GM12878 (cell line): ENCODE results near the gene PIEZO2. TPM values are rescaled to one million over a fixed set of nuclear protein-coding genes. Genes with fewer than 3 reads are reported as not detected.

ENCODE experiments used
- ATAC-seq: fragments of 200-7000 bp; cut with Tn5 transposase; 3 replicates; pipeline ENCODE4 v1.9.1; 2020; ENCODE audit warnings: mild to moderate bottlenecking, moderate library complexity
- BruUV-seq: library from RNA; stranded (reverse); fragments of 400-500 nt; replicated peaks from 2 replicates; lab custom pipeline; 2021; lab: Mats Ljungman, UMichigan
- CTCF ChIA-PET: fragments of 300-600 bp; sonication (Branson Sonifier 250); formaldehyde crosslinking; extraction: SDS; loops from one replicate; lab custom pipeline; 2021; ENCODE audit warnings: inconsistent platforms; lab: Yijun Ruan, JAX
- POLR2A ChIA-PET: fragments of 350-600 bp; formaldehyde crosslinking; extraction: SDS; loops from one replicate; lab custom pipeline; 2021; ENCODE audit warnings: inconsistent platforms; lab: Charles Lee
- RAD21 ChIA-PET: fragments of 300-600 bp; sonication (Branson Sonifier 250); formaldehyde crosslinking; loops from one replicate; lab custom pipeline; 2023; ENCODE audit warnings: antibody characterized with exemption; ENCODE audit not compliant: unreplicated experiment; lab: Charles Lee
- SMC1A ChIA-PET: fragments of 300-600 bp; sonication (Branson Sonifier 250); formaldehyde crosslinking; loops from one replicate; lab custom pipeline; 2023; ENCODE audit not compliant: unreplicated experiment, uncharacterized antibody; lab: Charles Lee
- DNase-seq: peaks from one replicate; pipeline ENCODE4 v3.0.0-alpha.2; 2011; ENCODE audit warnings: low read depth, low spot score
- FAIRE-seq: peaks from 3 replicates; lab custom pipeline; 2011; peaks lifted over from hg19 to GRCh38; lab: Jason Lieb, UNC
- H2AFZ ChIP-seq: 2 replicates; pipeline ENCODE4 v1.6.0; 2011; ENCODE audit warnings: low read depth, low read length, control low read depth; ENCODE audit not compliant: control insufficient read depth
- H3K27ac ChIP-seq: 2 replicates; pipeline ENCODE4 v1.5.1; 2011; ENCODE audit warnings: control low read depth; ENCODE audit not compliant: control insufficient read depth, insufficient read depth
- H3K27me3 ChIP-seq, 2 experiments: replicated peaks in 1 of 2; 2 replicates each; pipeline versions ENCODE4 v1.6.0 to v1.6.1; 2011; ENCODE audit warnings: low read length in 1 of 2; ENCODE audit not compliant: control insufficient read depth in 2 of 2, insufficient read depth in 2 of 2
- H3K36me3 ChIP-seq, 2 experiments: 2 replicates each; pipeline ENCODE4 v1.5.1; 2011; ENCODE audit warnings: low read length in 1 of 2; ENCODE audit not compliant: control insufficient read depth in 2 of 2, insufficient read depth in 2 of 2
- H3K4me1 ChIP-seq: 2 replicates; pipeline ENCODE4 v1.6.1; 2011; ENCODE audit warnings: mild to moderate bottlenecking, low read length, moderate library complexity, mixed read lengths; ENCODE audit not compliant: control insufficient read depth, insufficient read depth
- H3K4me2 ChIP-seq: 2 replicates; pipeline ENCODE4 v1.6.0; 2011; ENCODE audit warnings: control low read depth; ENCODE audit not compliant: control insufficient read depth, insufficient read depth
- H3K4me3 ChIP-seq: fragments of 200-600 bp; sonication (generic); 2 replicates; pipeline ENCODE4 v1.5.1; 2016
- H3K79me2 ChIP-seq: 2 replicates; pipeline ENCODE4 v1.6.0; 2011; ENCODE audit warnings: low read length; ENCODE audit not compliant: control insufficient read depth, insufficient read depth
- H3K9ac ChIP-seq: 2 replicates; pipeline ENCODE4 v1.8.0; 2011; ENCODE audit warnings: low read length, control low read depth, mixed read lengths; ENCODE audit not compliant: control insufficient read depth, insufficient read depth
- H3K9me3 ChIP-seq: replicated peaks from 3 replicates; pipeline ENCODE4 v1.5.1; 2011; ENCODE audit warnings: mild to moderate bottlenecking, low read length; ENCODE audit not compliant: control insufficient read depth, insufficient read depth
- H4K20me1 ChIP-seq: 2 replicates; pipeline ENCODE4 v1.6.0; 2011; ENCODE audit not compliant: control insufficient read depth, insufficient read depth
- NR2F1 ChIP-seq: fragments of 450-650 bp; conservative IDR thresholded peaks from 2 replicates; pipeline ENCODE4 v1.6.1; 2017; ENCODE audit warnings: mild to moderate bottlenecking
- RAD21 ChIP-seq: IDR thresholded peaks from 2 replicates; pipeline ENCODE4 v1.6.1; 2011; ENCODE audit warnings: mild to moderate bottlenecking, low read depth, low read length, moderate library complexity; ENCODE audit not compliant: insufficient read depth
- SMC3 ChIP-seq: IDR thresholded peaks from 2 replicates; pipeline ENCODE4 v1.6.1; 2011; ENCODE audit warnings: low read length, improper control_type of control experiment, borderline replicate concordance
- SUPT20H ChIP-seq: IDR thresholded peaks from 2 replicates; pipeline ENCODE4 v1.6.1; 2011; ENCODE audit warnings: low read depth, mild to moderate bottlenecking, low read length, moderate library complexity, borderline replicate concordance; ENCODE audit not compliant: control insufficient read depth
- WGBS: methylation state at CpG from one replicate; pipeline ENCODE4 v1.1.6; 2016; ENCODE audit warnings: low lambda C conversion rate; ENCODE audit not compliant: insufficient replicate concordance, insufficient coverage; ENCODE audit errors: missing lambda C conversion rate; 5-methylcytosine and 5-hydroxymethylcytosine counted together
- in situ Hi-C: fragments of 300-500 bp; cut with MboI; formaldehyde crosslinking; loops from 9 replicates; pipeline ENCODE4 v1.14.3; 2018; ENCODE audit warnings: mixed read lengths
- intact Hi-C: fragments of 100-400 bp; cut with micrococcal nuclease; formaldehyde crosslinking; loops from one replicate; pipeline ENCODE4 v1.14.2; 2022; ENCODE audit not compliant: unreplicated experiment
- polyA plus RNA-seq, 11 experiments: library from polyadenylated mRNA; depleted of rRNA in 4 of 11; unstranded in 6 of 11; stranded (reverse) in 5 of 11; fragments of >200 nt; fragmentation: Nextera tagmentation in 4 of 11; fragmentation: Illumina TruSeq in 1 of 11; extraction: Ambion mirVana in 4 of 11; extraction: Trizol in 1 of 11; gene quantifications; 1 replicate in 1 of 11; 2 replicates in 10 of 11; pipeline versions ENCODE4 v1.2.1 to v1.2.3, GENCODE V29; 2011 to 2016; ENCODE audit warnings: inconsistent platforms in 2 of 11, missing spikeins in 2 of 11, low read depth in 1 of 11
- total RNA-seq, 4 experiments: library from RNA; depleted of rRNA in 3 of 4; stranded (reverse); fragments of >200 nt in 3 of 4; fragmentation: Illumina TruSeq in 1 of 4; extraction: Trizol in 1 of 4; gene quantifications; 2 replicates each; pipeline versions ENCODE4 v1.2.1 to v1.2.3, GENCODE V29; 2013 to 2021
- TF ChIP-seq, protein P1 (sequence below): fragments of 450-650 bp; formaldehyde crosslinking; IDR thresholded peaks from 2 replicates; pipeline ENCODE4 v1.5.0; 2022; ENCODE audit warnings: mild to moderate bottlenecking, missing genetic modification characterization

Gene PIEZO2
- total and polyA plus RNA-seq, 10 of the 15 experiments (the other 5 are each of a cell fraction or from before 2014, with no cell fraction given), result 6.7 to 42.3 (median 27.4) TPM

GRCh38 chr18:10856132-10856531 is 293.2 kb downstream of the PIEZO2 start:
- ChIA-PET POLR2A (interaction anchor here (0.5 to 1.4 kb wide), 3 partner anchors 16 to 296 kb away, joined by 3 to 4 read pairs (median 3); no protein-coding TSS in a partner anchor), SMC1A (interaction anchor here (1.1 to 12.5 kb wide), 9 partner anchors 16 to 298 kb away, joined by 3 to 256 read pairs (median 6); partner anchors contain the start of gene PIEZO2), RAD21 (interaction anchor here (0.8 to 2.3 kb wide), 4 partner anchors 185 to 299 kb away, joined by 3 to 9 read pairs (median 4); no protein-coding TSS in a partner anchor), CTCF (interaction anchor here (1.7 to 10.6 kb wide), 3 partner anchors 19 to 299 kb away, joined by 4 to 192 read pairs (median 9); no protein-coding TSS in a partner anchor)
- peaks cover 0 to 18% of the 10 kb centered on the region in 2 experiments; a peak in 2 of 4 replicates for H3K36me3 ChIP-seq
- no peak overlapping the region for H3K4me2 ChIP-seq
- intact Hi-C loops (no loop called here), in situ Hi-C loops (no loop called here)
- H2AFZ ChIP-seq, result no peak overlapping the region
- H3K4me1 ChIP-seq, result peaks cover 13% of the 10 kb centered on the region; the same call in 1 of the 2 replicates
- 72% methylated on average over 5 of the region's 5 CpGs for WGBS
- no peak for TF ChIP-seq SUPT20H
- FAIRE-seq (no peak), DNase-seq (no peak), ATAC-seq (no peak)
- H3K4me3 ChIP-seq, result no peak overlapping the region
- no peak overlapping the region for H3K27ac ChIP-seq
- H4K20me1 ChIP-seq, result no peaks in the 10 kb centered on the region
- H3K79me2 ChIP-seq, result peaks cover 3% of the 10 kb centered on the region
- H3K27me3 ChIP-seq, result no peaks in the 10 kb centered on the region
- H3K9me3 ChIP-seq, result no peaks in the 10 kb centered on the region
- H3K9ac ChIP-seq, result no peak overlapping the region
- no TSS peak for BruUV-seq

DNA sequence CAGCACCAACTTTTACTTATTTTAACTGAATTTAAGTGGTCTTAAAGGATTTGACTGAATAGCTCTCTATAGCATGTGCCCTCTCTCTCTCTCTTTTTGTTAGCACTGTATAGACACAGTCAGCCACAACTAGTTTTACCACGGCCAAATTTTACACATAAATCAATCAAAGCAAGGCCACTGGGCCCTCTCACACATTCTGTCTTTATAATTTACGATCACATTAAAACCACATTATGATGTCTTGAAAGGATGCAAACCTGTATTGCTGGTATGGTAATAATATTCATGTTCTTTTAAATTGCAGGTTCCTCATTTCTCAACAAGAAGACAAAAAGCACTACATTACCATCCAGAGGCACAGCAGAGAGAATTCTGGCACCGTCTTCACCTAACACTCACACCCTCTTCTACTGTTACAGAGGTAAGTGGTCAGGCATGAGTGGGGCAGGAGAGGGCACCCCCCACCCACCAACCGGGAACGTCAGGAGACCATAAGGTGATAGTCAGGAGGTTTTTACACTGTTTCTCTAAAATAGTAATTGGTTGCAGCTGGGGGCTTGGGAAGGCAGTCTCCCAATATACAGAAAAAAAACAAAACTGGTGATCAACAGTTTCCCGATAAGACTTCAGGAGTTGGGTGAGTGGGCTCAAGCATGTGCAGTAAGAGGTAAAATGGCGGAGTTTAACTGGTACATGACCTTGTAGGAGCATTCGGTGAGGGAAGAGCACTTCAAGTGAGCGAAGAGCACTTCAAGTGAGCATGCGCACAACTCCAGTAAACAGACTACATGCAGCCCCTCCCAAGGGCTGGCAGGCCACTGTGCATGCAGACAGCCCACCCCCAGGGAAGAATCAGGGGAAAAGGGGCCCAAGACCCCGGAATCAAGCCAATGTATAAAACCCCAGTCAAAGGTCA is 296.7 kb downstream of the PIEZO2 start:
- Histone ChIP-seq H3K4me2 (no peak overlapping the region), H3K4me1 (peaks cover 28% of the 10 kb centered on the region; the same call in 1 of the 2 replicates), H3K79me2 (peaks cover 3% of the 10 kb centered on the region), H4K20me1 (no peaks in the 10 kb centered on the region), H3K9ac (no peak overlapping the region), H3K9me3 (no peaks in the 10 kb centered on the region), H3K27me3 (no peaks in the 10 kb centered on the region), H3K4me3 (no peak overlapping the region), H2AFZ (no peak overlapping the region), H3K27ac (peak overlapping the region; percentile 69), H3K36me3 (peaks cover 0 to 14% of the 10 kb centered on the region in 2 experiments; a peak in 2 of 4 replicates)
- peak; percentile 39 for ATAC-seq
- SMC1A ChIA-PET, result interaction anchor here (0.6 to 12.5 kb wide), 32 partner anchors 7 to 701 kb away, joined by 3 to 256 read pairs (median 6); partner anchors contain the start of gene PIEZO2
- POLR2A ChIA-PET, result interaction anchor here (1.3 to 2.4 kb wide), 3 partner anchors 98 to 302 kb away, joined by 3 to 7 read pairs (median 4); partner anchors contain the start of gene PIEZO2
- RAD21 ChIA-PET, result interaction anchor here (0.9 to 7.9 kb wide), 18 partner anchors 12 to 302 kb away, joined by 3 to 157 read pairs (median 11); partner anchors contain the start of gene PIEZO2
- WGBS, result 61% methylated on average over 11 of the region's 11 CpGs
- FAIRE-seq, result no peak
- in situ Hi-C loops, result loop anchor here (5.0 kb wide), 2 partner anchors 190 to 285 kb away; no protein-coding TSS in a partner anchor
- no TSS peak for BruUV-seq
- CTCF ChIA-PET, result interaction anchor here (0.8 to 10.6 kb wide), 30 partner anchors 10 to 458 kb away, joined by 3 to 225 read pairs (median 8); partner anchors contain the start of gene PIEZO2
- no peak for DNase-seq
- intact Hi-C loops, result no loop called here
- TF ChIP-seq RAD21 (peak; percentile 45; the same call in 1 of the 2 replicates), SMC3 (peak; percentile 21; the same call in 1 of the 2 replicates), NR2F1 (0 out of 2 replicates have a peak, but pooled peaks have one; percentile 15)
- TF ChIP-seq, protein P1, sequence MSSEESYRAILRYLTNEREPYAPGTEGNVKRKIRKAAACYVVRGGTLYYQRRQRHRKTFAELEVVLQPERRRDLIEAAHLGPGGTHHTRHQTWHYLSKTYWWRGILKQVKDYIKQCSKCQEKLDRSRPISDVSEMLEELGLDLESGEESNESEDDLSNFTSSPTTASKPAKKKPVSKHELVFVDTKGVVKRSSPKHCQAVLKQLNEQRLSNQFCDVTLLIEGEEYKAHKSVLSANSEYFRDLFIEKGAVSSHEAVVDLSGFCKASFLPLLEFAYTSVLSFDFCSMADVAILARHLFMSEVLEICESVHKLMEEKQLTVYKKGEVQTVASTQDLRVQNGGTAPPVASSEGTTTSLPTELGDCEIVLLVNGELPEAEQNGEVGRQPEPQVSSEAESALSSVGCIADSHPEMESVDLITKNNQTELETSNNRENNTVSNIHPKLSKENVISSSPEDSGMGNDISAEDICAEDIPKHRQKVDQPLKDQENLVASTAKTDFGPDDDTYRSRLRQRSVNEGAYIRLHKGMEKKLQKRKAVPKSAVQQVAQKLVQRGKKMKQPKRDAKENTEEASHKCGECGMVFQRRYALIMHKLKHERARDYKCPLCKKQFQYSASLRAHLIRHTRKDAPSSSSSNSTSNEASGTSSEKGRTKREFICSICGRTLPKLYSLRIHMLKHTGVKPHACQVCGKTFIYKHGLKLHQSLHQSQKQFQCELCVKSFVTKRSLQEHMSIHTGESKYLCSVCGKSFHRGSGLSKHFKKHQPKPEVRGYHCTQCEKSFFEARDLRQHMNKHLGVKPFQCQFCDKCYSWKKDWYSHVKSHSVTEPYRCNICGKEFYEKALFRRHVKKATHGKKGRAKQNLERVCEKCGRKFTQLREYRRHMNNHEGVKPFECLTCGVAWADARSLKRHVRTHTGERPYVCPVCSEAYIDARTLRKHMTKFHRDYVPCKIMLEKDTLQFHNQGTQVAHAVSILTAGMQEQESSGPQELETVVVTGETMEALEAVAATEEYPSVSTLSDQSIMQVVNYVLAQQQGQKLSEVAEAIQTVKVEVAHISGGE, result no peak
